A549 (cell line): ENCODE data around the gene ARHGAP42.

Source experiments
- EP300 ChIP-seq, 2 experiments: fragments of >200 bp; sonication (Bioruptor Twin); formaldehyde crosslinking; IDR thresholded peaks; 2 replicates in 1 of 2; 3 replicates in 1 of 2; pipeline ENCODE4 v1.6.1; 2016 to 2017
- HDAC2 ChIP-seq: fragments of 200-600 bp; sonication (generic); IDR thresholded peaks from 2 replicates; pipeline ENCODE4 v1.6.1; 2016
- JUN ChIP-seq, 2 experiments: fragments of >200 bp; sonication (Bioruptor Twin); formaldehyde crosslinking; IDR thresholded peaks; 2 replicates in 1 of 2; 3 replicates in 1 of 2; pipeline ENCODE4 v1.6.1; 2016 to 2017
- JUNB ChIP-seq: fragments of >200 bp; sonication (Bioruptor Twin); formaldehyde crosslinking; IDR thresholded peaks from 2 replicates; pipeline ENCODE4 v1.6.1; 2016
- KDM5A ChIP-seq: fragments of 200-600 bp; sonication (generic); IDR thresholded peaks from 2 replicates; pipeline ENCODE4 v1.6.1; 2016; ENCODE audit warnings: antibody characterized with exemption, mild to moderate bottlenecking
- POLR2A ChIP-seq: IDR thresholded peaks from 2 replicates; pipeline ENCODE4 v1.6.1; 2012; ENCODE audit warnings: mild to moderate bottlenecking, low read length
- POLR2AphosphoS2 ChIP-seq: conservative IDR thresholded peaks from 2 replicates; pipeline ENCODE4 v1.6.1; 2012; ENCODE audit warnings: low read length, improper control_type of control experiment, inconsistent platforms
- RNF2 ChIP-seq: fragments of 200-600 bp; sonication (generic); IDR thresholded peaks from 2 replicates; pipeline ENCODE4 v1.6.1; 2016; ENCODE audit warnings: low read depth, mild to moderate bottlenecking, antibody characterized with exemption, moderate library complexity, borderline replicate concordance
- SMC3 ChIP-seq: fragments of >200 bp; sonication (Bioruptor Twin); formaldehyde crosslinking; IDR thresholded peaks from 3 replicates; pipeline ENCODE4 v1.6.1; 2018; ENCODE audit warnings: inconsistent platforms
- ZFP36 ChIP-seq: fragments of 450-650 bp; IDR thresholded peaks from 2 replicates; pipeline ENCODE4 v1.6.1; 2014; ENCODE audit warnings: borderline replicate concordance; ENCODE audit not compliant: partially characterized antibody
- TF ChIP-seq, protein P1 (sequence below): fragments of >200 bp; sonication (Bioruptor Twin); formaldehyde crosslinking; IDR thresholded peaks from 3 replicates; pipeline ENCODE4 v1.5.1; 2016

DNA sequence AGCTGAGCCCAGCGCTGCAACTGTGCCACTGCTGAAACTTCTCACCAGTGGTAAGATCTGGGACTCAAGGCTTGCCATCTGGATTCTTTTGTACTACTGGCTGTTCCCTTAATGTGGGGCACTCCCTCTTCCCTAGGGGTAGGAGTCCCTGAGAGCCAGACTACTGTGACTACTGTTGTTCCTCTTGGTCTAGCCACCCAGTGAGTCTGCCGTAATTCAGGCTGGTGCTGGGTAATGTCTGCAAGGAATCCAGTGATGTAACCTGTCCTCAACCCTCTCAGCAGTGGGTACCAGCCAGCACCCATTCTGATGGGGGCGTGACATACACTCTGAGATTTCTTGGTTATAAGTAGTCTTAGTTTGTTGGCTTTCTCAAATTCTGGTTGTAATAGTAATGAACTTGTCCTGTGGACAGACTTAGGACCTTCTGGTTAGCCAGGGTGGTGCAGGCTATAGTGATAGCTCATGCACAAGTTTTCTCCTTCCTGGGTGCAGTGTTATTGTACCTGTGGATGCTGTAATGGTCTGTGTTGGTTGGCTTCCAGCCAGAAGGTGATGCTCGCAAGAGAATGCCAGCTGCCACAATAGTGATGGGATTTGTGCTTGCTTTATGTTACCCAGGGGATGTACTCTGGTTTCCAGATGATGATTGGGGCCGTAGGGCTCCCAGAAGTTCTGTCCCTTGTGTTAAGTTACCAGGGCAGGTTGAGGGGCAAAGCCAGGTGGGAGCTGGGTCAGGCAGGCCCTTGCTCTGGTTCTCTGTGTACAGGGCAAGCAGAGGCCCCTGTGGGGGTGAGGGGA lies 65.5 kb downstream of the ARHGAP42 start:
- TF ChIP-seq JUN (IDR thresholded peaks at IDR 0.05), result no peak
- TF ChIP-seq, protein P1, sequence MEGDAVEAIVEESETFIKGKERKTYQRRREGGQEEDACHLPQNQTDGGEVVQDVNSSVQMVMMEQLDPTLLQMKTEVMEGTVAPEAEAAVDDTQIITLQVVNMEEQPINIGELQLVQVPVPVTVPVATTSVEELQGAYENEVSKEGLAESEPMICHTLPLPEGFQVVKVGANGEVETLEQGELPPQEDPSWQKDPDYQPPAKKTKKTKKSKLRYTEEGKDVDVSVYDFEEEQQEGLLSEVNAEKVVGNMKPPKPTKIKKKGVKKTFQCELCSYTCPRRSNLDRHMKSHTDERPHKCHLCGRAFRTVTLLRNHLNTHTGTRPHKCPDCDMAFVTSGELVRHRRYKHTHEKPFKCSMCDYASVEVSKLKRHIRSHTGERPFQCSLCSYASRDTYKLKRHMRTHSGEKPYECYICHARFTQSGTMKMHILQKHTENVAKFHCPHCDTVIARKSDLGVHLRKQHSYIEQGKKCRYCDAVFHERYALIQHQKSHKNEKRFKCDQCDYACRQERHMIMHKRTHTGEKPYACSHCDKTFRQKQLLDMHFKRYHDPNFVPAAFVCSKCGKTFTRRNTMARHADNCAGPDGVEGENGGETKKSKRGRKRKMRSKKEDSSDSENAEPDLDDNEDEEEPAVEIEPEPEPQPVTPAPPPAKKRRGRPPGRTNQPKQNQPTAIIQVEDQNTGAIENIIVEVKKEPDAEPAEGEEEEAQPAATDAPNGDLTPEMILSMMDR, result no peak
- TF ChIP-seq HDAC2, result no peak
- no peak for TF ChIP-seq EP300 (IDR thresholded peaks at IDR 0.05)
- no peak for TF ChIP-seq POLR2A
- no peak for TF ChIP-seq JUNB
- no peak for TF ChIP-seq KDM5A
- TF ChIP-seq ZFP36, result no peak
- TF ChIP-seq RNF2, result no peak
- TF ChIP-seq POLR2AphosphoS2, result no peak
- no peak for TF ChIP-seq SMC3
